SH-SY5Y (cell line): ENCODE results near the gene PSMB5.

Source experiments
- GATA2 ChIP-seq: IDR thresholded peaks from 2 replicates; pipeline ENCODE4 v1.6.1; 2011; ENCODE audit warnings: mild to moderate bottlenecking, low read depth, low read length
- GATA3 ChIP-seq: IDR thresholded peaks from 2 replicates; pipeline ENCODE4 v1.6.1; 2011; ENCODE audit warnings: low read depth, mild to moderate bottlenecking, low read length, moderate library complexity

The PSMB5 gene

DNA sequence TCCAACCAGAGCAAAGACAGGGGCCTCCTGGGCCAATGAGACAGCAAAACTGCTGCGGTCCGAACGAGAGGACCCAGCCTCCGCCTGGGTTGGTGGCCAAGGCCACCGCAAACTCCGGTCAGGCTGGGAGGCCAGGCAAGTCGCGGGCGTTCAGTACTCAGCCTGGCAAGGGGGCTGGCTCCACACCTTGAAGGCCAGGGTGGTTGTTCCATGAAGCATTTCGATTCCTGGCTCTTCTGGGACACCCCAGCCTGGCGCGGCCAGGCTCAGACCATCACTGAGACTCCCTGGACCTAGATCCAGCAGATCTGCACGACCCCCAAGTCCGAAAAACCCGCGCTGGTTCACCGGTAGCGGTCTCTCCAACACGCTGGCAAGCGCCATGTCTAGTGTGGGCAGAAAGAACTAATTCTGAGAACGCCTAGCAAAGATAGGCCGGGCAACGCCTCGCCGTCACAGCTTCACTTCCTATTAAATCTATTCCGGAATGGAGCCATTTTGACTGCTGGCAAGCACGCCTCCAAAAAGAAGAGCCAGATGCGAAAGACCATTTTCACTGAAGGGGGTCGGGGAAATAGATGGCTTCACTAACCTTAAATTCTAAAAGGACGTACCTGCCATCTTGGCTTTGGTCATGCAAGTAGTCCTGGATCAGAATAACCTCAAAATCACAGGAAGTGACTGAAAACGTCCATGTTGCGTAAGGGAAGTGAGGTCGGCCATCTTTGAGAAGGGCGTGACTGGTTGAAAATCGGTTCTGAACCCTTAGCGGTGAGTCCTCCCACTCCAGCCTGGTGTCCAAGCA is at the start of gene PSMB5:
TSS of gene PSMB5 (minus strand) at position 403 of the 805 bp plus-strand sequence. CDS start at position 384, 19 bp downstream.
- TF ChIP-seq GATA2 (no peak), GATA3 (no peak)

DNA sequence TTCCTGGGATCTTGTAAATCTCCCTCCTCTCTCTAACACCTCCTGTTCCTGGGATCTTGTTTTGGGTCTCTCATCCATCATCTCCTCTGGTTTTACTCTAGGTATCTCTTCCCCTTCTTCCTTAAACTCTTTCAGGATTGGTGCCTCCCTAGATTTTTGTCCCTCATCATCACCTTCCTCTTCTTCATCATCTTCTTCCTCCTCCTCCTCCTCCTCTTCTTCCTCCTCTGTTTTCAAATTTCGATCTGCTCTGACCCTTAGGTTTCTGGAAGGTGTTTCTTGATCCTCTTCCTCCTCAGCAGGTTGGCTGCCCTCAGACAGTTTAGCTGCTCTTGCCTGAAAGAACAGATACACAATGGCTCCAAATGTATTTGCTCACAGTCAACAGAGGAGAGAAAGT is 45.8 kb upstream of the PSMB5 start:
- TF ChIP-seq GATA2: no peak
- TF ChIP-seq GATA3: no peak

DNA sequence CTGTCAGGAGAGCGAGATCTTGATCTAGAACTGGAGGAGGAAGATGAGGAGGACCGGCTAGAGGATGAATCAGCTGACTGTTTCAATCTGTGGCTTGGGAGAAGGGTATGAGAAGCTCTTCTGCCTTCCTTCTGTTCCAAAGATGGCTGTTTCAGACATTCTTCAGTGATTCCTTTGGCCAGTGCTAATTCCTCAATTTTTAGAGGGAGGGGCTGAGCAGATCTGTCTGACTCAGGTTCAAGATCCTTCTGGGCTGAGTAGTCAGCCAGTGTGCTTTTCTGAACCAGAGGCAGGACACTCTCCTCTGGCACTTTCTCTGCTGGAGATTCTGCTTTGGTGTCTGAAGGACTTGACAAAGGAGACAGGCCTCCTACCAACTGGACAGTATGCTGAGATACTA is 45.0 kb upstream of the PSMB5 start:
- TF ChIP-seq GATA3 (no peak), GATA2 (no peak)

DNA sequence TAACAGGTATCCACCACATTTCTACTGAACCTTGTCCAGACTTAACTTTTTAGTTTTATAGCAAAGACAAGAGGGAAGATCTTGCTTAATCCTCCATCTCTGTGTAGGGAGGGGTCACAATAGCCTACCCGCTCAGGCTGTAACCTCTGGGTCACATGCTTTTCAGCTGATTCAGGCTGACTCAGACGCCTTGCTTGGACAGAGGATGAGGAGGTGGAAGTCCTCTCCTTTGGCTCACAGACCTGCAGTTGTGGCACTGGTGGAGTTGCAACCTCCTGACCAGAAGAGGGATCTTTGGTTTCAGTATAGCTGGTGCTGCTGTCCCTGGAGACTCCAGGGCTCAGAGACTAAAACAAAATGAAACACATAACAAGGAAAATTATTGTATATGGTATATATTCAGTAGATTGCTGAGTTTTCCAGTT is 44.0 kb upstream of the PSMB5 start:
- no peak for TF ChIP-seq GATA3
- no peak for TF ChIP-seq GATA2

DNA sequence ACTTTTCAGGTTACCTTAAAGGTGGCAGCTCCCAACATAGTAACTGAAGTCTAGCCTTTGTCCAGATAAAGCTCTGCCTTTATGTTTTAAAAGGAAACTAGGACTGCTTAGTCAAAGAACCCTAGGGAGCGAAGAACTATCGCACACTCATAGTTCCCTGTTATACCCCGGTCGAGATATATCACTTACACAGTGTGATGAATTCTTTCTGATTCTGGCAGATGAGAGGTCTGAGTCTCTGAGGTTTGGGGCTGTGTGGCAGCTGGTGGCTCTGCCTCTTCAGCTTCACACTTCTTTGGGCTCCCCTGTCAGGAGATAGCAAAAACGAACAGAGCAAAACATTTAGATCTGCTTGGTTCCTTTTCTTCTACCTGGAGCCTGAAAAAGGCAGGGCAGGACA is 43.3 kb upstream of the PSMB5 start:
- no peak for TF ChIP-seq GATA3
- TF ChIP-seq GATA2: no peak

DNA sequence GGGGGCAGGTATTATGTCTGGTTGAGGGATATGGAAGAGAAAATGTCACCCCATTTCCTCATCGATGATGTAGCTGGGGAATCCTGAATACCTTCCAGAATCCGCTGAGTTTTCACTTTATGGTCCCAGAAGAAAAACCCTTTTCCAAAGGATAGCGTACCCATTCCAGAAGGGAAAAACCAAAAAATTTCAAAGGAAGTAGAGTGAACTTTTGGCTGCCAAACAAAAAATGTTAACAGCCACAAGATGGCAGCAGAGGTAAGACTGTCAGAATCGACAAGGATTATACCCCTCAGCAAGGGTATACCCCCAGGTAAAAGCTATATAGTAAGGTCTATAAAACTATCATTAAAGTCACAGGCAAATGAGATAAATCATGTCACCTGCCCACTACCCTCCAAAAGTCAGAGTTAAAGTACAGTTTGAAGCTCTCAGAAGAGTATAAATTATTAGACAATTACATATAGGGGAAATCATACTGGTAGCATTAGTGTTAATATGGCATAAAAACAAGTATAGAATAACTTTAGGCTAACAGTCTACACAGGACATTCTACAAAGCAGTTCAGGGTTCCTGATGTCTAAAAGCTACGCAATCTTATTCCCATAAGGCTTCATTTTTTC is 42.2 kb upstream of the PSMB5 start:
- TF ChIP-seq GATA3 (no peak), GATA2 (no peak)

DNA sequence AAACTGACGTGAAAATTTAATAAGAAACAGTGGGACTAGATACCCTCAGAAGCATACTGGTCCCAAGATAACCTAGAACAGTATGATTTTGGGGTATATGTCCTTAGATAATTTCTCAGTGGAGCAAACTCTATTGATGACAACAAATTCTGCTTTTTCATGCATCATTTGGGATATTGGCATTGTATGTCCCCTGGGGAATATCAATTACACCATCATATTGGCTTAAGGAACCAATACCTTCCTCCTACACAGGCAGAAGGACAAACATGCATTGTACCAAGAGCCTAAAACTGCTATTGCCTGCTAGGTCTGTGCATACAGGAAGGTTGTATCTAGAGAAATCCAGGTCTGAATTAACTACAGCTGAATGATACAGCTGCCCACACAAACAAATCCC is 40.2 kb upstream of the PSMB5 start:
- TF ChIP-seq GATA2 (no peak), GATA3 (no peak)

DNA sequence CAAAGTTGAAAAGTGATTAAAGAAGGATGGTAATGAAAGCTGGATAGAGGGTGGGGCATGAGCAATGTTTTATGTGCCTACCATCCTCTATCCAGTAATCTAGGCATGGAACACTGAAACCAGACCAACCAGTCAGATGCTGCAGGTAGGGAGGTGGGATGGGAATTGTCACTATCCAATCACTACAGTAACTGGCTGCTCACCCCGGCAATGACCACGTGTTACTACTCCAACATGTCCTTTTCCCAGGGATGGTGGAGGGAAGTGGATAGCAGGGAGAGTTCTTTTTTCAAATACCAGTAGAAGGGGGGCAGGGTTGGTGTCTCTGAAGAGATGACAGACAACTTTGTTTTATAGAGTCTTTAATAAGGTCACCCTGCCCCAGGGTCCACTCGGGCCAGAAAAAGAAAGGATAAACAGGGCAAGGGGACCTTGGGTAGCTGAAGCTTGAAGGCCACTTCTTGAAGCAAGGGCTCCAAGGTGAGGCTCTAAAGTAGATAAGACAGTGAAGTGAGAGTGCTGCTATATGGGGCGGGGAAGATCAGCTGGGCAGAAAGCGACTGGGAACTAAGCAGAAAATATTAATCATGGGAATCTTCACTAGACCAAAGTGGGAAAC is 37.3 kb upstream of the PSMB5 start:
- no peak for TF ChIP-seq GATA3
- TF ChIP-seq GATA2: no peak

DNA sequence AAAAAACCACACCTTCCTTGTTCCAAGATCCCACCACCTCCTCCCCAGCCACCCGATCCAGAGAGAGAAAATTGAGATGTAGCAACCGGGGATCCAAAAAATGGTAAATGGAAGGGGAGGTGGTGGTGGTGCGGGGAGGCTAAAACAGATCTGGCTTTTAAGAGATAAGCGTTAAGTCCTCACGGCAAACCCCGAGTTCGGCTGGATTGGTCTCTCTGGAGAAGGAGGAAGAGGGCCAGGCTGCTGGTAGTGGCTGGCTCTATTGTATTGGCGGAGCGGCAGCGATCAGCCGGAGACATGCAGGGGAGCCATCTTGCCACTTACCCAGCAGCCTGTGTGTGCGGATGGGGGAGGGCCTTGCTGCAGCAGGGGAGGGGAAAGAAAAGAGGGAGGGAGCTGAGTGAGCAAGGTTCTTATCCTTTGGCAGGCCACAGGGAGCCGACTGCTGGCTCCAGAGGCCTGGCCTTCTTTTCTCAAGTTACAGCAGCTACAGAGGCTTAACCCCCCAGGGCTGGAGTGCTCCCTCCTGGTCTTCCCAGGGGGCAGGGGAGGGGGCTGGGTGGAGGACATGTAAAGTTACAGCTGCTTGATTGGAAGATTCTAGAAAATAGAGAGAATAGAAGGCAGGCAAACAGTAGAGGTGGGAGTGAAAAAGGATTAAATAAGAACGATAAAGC is 36.7 kb upstream of the PSMB5 start:
- TF ChIP-seq GATA3: no peak
- TF ChIP-seq GATA2: no peak

DNA sequence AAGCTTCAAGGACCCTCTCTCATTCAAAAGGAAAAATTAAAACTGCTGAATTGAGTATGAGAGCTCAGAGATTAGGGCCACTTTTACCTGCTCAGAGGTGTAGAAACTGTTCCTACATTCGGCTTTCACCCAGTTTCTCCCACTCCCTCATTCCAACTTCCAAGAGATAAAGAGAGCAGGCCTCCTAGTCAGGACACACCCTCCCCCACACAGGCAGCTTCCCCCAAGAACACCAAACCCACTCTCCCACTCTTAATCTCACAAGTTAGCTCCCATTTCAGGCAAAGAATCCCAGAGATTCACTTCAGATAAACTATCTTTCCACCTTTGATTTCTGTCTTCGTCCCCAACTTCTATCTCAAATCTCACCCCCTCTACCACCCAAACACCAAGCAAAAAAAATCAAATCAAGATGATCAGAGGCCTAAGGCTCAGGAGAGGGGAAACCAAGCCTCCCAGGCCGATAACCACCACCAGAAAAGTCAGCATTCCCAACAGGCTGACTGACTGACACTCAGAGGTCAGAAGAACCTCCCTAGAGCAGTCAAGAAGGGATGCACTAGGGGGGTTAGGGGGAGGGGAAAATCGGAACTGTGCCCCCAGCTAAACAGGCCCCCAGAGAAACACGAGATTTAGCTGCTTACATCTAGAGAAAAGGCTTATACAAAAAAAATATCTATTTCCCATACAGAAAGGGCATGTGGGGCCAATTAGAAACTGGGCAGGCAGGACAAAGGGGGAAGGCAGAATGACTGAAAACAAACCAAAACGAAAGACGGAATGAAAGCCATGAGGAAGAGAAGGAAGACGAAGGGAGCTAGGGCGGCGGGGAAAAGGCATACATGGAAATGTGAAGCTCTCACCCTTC is 35.8 kb upstream of the PSMB5 start:
- TF ChIP-seq GATA2 (no peak), GATA3 (no peak)

DNA sequence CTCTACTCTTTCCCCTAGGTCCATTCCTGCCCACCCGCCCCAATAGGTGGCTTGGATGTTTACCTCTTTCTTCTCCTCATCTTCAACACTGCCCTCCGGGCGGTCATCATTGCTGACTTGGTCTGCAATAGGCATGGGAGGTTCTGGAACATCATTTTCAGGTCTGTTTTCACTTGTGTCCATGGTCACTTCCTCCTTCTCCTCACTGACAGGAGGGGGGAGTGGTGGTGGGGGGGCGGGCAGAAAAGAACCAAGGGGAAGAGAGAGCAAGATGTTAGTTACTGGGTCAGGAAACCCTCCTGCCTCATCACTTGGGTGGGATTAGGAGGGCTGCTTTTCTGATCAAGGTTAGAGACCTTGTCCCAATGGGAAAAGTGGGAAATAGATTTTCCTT is 34.7 kb upstream of the PSMB5 start:
- no peak for TF ChIP-seq GATA3
- TF ChIP-seq GATA2: no peak

DNA sequence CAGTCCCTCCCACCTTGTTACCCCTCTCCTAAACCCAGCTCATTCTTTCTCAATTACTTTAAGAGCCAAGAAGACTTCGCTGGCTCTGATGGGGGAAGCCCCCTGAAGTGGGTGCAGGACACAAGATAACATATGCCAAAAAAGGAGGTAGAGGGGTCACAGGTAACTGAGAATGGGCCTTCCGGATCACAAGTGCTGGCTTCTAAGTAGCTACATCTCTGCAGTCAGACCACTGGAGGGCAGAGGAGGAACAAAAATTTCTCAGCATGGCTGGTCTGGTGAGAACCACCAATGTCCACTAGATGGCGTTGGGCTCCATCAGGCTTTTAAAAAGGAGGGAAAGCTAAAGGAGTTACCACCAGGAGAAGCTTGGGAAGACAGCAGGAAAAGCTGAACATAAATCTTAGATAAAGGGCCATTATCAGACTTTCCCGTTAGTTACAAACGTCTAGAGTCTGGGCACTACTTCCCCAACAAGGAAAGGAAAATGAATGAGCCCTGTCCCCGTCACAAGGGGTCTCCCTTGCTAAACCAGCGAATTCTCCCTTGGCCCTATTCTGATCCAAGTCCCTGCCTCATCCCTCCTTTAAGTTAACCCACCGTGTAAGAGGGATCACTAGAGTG is 34.2 kb upstream of the PSMB5 start:
- TF ChIP-seq GATA2: no peak
- TF ChIP-seq GATA3: no peak
